ENCODE data around the gene BRCC3.

The BRCC3 gene

DNA sequence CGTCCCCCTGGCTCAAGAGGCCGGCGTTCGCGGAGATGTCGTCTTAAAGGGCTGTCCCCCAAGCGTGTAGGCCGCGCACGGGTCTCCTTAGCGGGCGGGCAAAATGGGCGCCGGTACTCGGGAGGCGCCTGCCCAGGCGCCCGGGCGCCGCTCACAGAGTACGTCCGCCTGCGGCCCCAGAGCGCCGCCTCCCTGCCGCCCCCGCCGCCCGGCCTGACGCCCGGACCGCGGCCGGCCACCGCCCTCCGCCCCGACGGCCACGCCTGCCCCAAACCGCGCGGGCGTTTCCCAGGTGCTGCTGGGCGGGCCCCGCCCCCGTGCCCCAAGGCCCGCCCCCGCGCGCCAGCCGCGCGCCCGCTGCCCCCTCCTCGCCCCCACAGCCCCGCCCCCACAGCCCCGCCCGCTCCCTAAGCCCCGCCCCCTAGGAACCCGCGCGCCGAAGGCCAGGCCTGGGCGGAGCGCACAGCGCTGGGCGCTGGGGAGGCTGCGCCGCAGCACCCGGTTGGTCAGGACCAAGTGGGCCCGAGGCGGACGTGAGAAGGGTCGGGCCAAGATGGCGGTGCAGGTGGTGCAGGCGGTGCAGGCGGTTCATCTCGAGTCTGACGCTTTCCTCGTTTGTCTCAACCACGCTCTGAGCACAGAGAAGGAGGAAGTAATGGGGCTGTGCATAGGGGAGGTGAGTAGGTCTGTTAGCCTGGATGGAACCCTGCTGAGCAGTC is at the start of gene BRCC3, which contains the start of the genes CMC4 and MTCP1:
BRCC3 (plus strand) TSS at position 534 of the 719 bp plus-strand sequence; CDS start at position 554, 20 bp downstream.
CMC4 (minus strand) TSS at position 162 of the 719 bp plus-strand sequence. CDS start 7,113 bp downstream, outside the sequence.
MTCP1 (minus strand) TSS at position 162 of the 719 bp plus-strand sequence. CDS start 5,126 bp downstream, outside the sequence.
- peak; percentile 88 for DNase-seq

GRCh38 chrX:155022585-155022984 is 48.7 kb upstream of the BRCC3 start, which contains the start of gene F8:
F8 (minus strand) TSS chrX:155022723; CDS start chrX:155022552, 171 bp downstream.
- DNase-seq: no peak

GRCh38 chrX:155023907-155024833 is 47.1 kb upstream of the BRCC3 start:
- DNase-seq: no peak

GRCh38 chrX:155026420-155026726 is 44.9 kb upstream of the BRCC3 start:
- DNase-seq: no peak

DNA sequence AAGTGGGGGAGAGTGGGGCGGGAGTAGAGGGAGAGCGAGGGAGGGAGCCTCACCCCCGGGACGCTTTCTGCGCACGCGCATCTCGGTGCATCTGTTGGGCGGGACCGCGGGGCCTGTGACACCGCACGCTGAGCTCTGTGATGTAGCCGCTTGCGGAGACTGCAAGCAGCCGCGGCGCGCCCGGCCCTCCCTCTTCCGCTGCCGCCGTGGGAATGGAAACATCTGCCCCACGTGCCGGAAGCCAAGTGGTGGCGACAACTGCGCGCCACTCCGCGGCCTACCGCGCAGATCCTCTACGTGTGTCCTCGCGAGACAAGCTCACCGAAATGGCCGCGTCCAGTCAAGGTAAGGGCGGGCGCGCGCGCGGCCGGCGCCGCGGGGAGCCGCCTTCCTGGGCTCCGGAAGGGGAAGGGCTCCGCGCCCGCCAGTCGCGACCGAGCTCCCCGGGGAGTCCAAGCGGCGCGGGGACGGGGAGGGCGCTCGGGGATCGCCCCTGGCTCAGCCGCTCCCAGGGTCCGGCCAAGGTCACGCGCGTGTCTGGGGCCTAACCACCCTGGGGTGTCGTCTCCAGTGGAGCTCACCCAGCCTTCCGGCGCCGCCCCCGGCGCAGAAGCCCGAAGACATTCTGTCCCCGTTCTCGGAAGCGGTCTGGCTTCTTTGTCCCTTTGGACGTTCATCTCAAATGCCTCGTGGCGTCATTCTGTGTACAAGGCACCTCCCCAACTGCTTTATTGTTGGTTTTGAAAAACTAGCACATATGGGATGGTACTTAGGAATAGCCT is 44.4 kb upstream of the BRCC3 start, which contains the start of gene FUNDC2:
FUNDC2 (plus strand) TSS at position 118 of the 782 bp plus-strand sequence; CDS start at position 213, 95 bp downstream.
- peak; percentile 96 for DNase-seq

- DNase-seq: peak; percentile 33
Measured at GRCh38 chrX:155027509-155028066, 43.7 kb upstream of the BRCC3 start.

DNA sequence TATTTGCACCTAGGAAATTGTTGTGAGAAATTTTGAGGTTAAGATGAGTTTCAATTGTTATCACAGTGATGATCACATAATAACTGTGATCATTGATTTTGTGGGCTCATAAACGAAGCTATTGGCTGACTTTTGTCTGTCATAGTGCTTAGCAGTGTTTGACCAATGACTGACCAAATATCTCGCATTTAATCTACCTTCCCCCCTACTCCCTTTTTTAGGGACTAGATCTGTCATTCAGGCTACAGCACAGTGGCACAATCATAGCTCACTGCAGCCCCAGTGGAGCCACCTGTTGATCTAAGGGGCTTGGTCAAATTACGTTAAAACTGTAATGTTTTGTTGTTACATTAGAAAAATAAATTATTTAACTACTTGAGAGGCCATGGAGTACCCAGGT is 43.2 kb upstream of the BRCC3 start:
- DNase-seq: no peak

DNA sequence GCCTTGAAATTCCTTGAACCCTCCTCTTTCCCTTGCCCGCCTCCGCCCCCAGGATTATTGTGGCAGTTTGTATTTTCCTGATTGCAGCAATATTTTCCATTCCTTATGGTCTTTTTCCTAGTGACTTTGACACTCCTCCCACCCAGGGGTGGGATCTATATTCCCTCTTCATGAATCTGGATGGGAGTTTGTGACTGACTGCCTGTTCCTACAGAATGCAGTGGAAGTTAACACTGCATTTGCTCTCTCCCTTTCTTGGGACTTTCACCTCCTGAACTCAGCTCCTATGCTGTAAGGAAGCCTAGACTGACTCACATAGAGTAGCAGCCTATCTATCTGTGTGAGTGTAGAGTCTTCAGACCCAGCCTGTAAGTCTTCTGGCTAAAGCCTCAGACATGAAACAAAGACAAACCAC is 42.4 kb upstream of the BRCC3 start:
- DNase-seq: no peak

GRCh38 chrX:155031657-155032056 is 39.7 kb upstream of the BRCC3 start:
- no peak for DNase-seq

DNA sequence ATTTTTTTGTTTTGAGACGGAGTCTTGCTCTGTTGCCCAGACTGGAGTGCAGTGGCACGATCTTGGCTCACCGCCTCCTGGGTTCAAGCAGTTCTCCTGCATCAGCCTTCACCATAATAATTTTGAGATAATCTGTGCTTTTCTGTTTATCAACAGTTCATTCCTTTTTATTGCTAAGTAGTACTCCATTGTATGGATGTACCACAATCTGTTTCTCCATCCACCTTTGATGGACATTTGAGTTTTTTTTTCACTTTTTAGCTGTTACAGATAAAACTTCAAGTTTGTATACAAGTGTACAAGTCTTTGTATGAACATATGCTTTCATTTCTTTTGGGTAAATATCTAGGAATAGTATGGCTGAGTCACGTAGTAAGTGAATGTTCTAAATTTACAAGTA is 35.6 kb upstream of the BRCC3 start:
- no peak for DNase-seq

DNA sequence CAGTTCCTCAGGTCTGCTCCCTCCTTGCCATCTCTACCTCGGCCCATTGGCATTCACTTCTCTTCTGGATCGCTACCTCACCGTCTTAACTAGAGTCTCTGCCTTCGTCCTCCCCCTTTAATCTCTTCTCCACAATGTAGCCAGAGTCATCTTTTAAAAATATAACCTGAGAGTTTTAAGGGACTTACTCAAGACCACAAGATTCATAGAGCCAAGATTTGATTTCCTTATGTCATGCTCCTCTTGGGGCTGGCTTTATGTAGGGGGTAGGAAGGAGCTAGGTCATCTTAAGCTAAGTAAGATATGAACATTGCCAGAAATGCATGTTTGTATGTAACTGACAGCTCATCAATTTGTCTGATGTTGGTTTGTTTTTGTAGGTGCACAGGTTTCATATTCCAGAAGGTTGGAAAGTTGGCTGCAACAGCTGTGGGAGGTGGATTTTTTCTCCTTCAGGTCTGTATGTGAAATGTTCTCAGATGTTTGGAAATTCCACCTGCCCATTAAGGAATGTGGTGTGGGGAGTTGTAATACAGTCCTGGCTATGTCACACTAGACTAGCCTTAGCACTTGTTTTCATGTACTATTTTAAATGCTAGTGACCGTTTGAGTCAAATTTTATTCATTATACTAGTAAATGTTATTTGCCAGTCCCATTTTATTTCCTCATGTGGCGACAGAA is 25.0 kb upstream of the BRCC3 start:
- no peak for DNase-seq

- DNase-seq: no peak
Measured at GRCh38 chrX:155046811-155047528, 24.3 kb upstream of the BRCC3 start.

DNA sequence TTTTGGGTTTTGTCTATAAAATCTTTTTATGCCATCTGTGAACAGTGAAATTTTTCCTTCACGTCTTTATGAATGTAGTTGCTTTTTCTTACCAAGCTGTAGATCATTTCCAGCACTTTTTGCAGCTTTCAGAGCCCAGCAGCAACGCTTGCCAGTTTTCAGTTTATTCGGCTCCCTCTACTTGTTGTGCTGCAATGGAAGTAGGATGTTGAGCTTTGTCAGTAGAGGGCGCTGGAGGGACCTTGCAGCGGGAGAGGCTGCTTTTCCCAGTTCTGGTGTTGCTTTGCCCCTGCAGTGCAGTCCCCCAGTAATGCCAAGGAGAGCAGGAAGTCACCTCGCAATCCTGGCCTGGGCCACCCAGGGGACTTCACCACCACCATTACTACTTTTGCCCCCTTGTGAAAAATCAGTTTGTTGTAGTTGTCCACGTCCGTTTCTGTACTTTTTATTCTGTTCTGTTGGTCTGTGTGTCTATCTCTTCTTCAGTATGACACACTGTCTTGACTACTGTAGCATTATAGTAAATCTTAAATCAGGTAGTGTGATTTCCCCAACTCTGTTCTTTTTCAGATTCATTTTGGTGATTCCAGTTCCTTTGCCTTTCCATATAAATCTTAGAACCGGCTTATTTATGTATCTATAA is 22.2 kb upstream of the BRCC3 start:
- no peak for DNase-seq

DNA sequence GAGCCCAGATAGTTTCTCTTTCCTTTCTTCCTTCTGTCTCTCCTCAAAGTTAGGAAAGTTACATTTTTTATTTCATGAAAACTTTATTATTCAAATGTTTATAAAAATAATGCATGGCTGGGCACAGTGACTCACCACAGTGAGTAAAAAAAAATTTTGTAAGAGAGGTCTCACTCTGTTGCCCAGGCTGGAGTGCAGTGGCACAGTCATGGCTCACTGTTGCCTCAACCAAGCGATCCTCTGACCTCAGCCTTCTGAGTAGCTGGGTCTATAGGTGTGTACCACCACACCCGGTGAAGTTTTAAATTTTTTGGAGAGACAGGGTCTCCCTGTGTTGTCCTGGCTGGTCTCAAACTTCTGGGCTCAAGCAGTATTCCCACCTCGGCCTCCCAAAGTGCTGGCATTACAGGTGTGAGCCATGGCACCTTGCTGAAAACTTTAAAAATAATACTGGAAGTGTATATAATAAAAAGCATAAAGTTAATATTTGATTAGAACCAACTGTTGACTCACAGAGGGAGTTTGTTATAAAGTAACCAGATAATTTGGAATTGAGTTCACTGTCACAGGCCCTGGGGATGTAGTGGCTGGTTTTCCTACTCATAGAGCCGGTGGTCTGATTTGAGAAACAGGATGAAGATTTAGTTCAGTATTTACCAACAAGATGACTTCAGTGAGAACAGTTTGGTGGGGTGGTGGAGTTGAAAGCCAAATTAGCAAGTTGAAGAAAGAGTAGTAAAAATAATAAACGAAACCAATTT is 18.4 kb upstream of the BRCC3 start:
- no peak for DNase-seq

- no peak for DNase-seq
Measured at GRCh38 chrX:155053656-155054055, 17.7 kb upstream of the BRCC3 start.

DNA sequence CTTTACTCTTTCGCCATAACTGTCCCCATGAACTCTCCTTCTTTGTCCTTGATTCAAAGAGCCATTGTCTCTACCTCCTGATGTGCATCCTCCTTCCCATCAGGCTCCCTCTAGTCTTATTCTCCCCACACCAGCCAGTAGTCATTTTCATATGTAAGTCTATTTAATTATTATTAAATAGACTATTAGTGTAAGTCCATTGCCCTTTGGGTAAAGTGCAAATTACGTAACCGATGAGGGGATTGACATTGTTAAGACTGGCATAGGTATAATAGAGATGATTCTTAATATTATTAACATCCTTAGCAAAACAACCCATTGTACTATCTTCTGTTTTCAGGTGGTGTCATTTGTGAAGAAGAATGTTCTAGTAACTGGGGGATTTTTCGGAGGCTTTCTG is 17.1 kb upstream of the BRCC3 start:
- no peak for DNase-seq

DNA sequence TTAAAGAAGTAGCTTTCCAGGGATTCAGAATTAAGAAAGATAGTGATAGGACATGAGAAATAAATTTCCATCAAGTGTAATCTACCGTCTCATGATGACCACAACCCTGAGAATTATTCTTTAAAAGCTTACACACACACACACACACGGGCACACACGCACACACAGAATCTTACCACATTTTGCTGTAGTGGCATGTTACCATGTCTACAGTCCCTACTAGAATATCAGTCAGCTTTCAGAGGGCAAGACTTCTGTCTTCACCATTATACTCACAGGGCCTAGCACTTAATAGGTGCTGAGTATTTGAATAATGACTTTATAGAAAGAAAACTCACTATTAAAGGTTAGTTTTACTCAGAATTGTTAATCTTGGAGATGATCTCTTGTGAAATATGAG is 15.8 kb upstream of the BRCC3 start:
- DNase-seq: no peak

DNA sequence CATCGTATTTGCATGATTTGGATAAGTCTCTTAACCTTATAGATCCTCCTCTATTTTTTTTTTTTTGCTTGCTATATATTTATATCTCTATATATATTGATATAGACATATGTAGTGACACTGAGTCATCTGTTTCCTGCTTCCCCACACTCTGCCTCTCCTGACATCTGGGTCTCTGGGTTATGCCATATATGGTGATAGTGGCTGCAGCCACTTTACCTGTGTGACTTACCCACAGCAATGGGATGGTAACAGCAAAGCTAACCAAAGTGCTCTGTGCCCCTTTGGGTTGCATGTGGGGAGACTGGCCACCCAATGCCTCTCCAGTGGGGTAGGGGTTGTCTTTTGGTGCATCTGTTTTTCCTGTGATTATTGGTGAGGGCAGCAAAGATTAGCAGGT is 14.8 kb upstream of the BRCC3 start:
- DNase-seq: no peak

DNA sequence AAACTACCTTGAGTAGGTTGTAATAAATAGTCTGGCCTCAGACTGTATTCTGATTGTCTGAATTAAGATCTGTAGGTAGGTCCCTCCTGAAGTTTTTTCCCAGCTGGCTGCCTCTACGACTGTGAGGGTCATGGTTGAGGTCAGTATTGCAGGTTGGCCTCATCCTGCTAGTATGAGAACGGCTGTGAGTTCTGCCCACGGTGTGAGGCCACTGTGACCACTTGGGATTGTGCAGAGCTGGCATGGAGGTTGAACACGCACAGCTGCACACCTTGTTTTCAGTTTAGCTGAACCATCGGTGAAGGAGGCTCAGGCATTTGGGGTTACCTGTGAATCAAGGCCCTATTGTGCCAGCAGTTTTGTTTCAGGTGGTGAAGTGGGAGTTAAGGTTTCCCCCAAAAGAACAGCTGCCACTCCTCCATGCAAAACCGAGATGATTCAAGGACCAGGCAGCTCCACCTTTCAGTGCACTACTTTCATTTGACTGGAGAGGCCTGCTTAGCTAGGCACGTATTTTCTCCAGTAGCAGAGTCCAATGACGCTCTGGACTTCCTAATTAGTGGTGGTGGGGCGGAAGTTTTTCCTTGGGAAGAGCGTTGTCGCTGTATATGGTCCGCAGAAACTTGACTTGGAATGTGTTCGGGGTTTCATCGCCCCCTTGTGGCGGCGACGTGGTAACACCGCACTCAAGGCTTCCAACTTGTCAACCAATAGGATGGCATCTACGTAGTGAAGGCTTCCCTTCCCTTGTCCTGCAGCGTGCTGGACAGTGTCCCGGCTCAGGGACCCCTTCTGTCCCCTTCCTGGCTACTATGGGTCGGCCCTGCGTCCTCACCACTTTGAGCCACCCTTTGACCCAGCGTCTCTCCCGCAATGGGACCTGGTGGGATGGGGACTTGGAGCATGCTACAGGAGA is 14.2 kb upstream of the BRCC3 start:
- peak; percentile 66 for DNase-seq

Data from femur (tissue), 1 donor.